GM23338 (cell line): Measurements from ENCODE around the gene ACOT11. TPM values are rescaled to one million over a fixed set of nuclear protein-coding genes. Genes with fewer than 3 reads are reported as not detected.

Experiments
- ATAC-seq: fragments of 200-7000 bp; cut with Tn5 transposase; 3 replicates; pipeline ENCODE4 v1.9.1; 2020
- DNase-seq: peaks from one replicate; pipeline ENCODE4 v3.0.0-alpha.2; 2015; ENCODE audit warnings: low spot score
- H2AFZ ChIP-seq: fragments of 200-600 bp; sonication (generic); 2 replicates; pipeline ENCODE4 v1.8.0; 2016; ENCODE audit warnings: antibody characterized with exemption, mild to moderate bottlenecking, moderate library complexity
- H3F3A ChIP-seq: fragments of 200-600 bp; sonication (generic); replicated peaks from 2 replicates; pipeline ENCODE4 v1.8.0; 2017; ENCODE audit warnings: antibody characterized with exemption, mixed run types, low read depth
- H3K27ac ChIP-seq: fragments of 200-600 bp; sonication (generic); 2 replicates; pipeline ENCODE4 v1.6.1; 2016; ENCODE audit warnings: low read depth
- H3K27me3 ChIP-seq: fragments of 200-600 bp; sonication (generic); 2 replicates; pipeline ENCODE4 v1.8.0; 2016; ENCODE audit warnings: mild to moderate bottlenecking, mixed run types, moderate library complexity; ENCODE audit not compliant: insufficient read depth
- H3K36me3 ChIP-seq: fragments of 200-600 bp; sonication (generic); 2 replicates; pipeline ENCODE4 v1.8.0; 2016; ENCODE audit warnings: mild to moderate bottlenecking; ENCODE audit not compliant: insufficient read depth
- H3K4me1 ChIP-seq: fragments of 200-600 bp; sonication (generic); 2 replicates; pipeline ENCODE4 v1.8.0; 2016; ENCODE audit warnings: mild to moderate bottlenecking, moderate library complexity; ENCODE audit not compliant: insufficient read depth
- H3K4me2 ChIP-seq: fragments of 200-600 bp; sonication (generic); 2 replicates; pipeline ENCODE4 v1.7.1; 2017; ENCODE audit warnings: mixed run types
- H3K4me3 ChIP-seq: fragments of 200-600 bp; sonication (generic); 2 replicates; pipeline ENCODE4 v1.6.1; 2016; ENCODE audit warnings: mixed run types
- H3K79me2 ChIP-seq: fragments of 200-600 bp; sonication (generic); replicated peaks from 2 replicates; pipeline ENCODE4 v1.8.0; 2017; ENCODE audit warnings: mild to moderate bottlenecking; ENCODE audit not compliant: insufficient read depth
- H3K9me2 ChIP-seq: fragments of 200-600 bp; sonication (generic); 2 replicates; pipeline ENCODE4 v1.8.0; 2017; ENCODE audit not compliant: insufficient read depth
- H4K20me1 ChIP-seq: fragments of 200-600 bp; sonication (generic); replicated peaks from 2 replicates; pipeline ENCODE4 v1.8.0; 2017; ENCODE audit warnings: mild to moderate bottlenecking; ENCODE audit not compliant: insufficient read depth
- H3K27ac Mint-ChIP-seq: 2 replicates; pipeline ENCODE4 v1.8.0; 2020; ENCODE audit warnings: inconsistent platforms, mild to moderate bottlenecking, moderate library complexity, mixed read lengths
- H3K27me3 Mint-ChIP-seq: 3 replicates; pipeline ENCODE4 v1.8.0; 2022; ENCODE audit warnings: low read depth, mild to moderate bottlenecking, moderate library complexity, mixed read lengths, inconsistent platforms; ENCODE audit not compliant: insufficient read depth, poor library complexity
- H3K36me3 Mint-ChIP-seq: 3 replicates; pipeline ENCODE4 v1.8.0; 2021; ENCODE audit warnings: low read depth, mild to moderate bottlenecking, inconsistent platforms, moderate library complexity, mixed read lengths
- H3K4me1 Mint-ChIP-seq: 3 replicates; pipeline ENCODE4 v1.8.0; 2020; ENCODE audit warnings: mild to moderate bottlenecking, inconsistent platforms, mixed read lengths
- H3K4me3 Mint-ChIP-seq: 3 replicates; pipeline ENCODE4 v1.8.0; 2021; ENCODE audit warnings: moderate library complexity, mild to moderate bottlenecking, inconsistent platforms, mixed read lengths
- H3K9me3 Mint-ChIP-seq: 3 replicates; pipeline ENCODE4 v1.8.0; 2020; ENCODE audit warnings: moderate library complexity, mild to moderate bottlenecking, inconsistent platforms, mixed read lengths
- CREB1 ChIP-seq: fragments of 250-450 bp; sonication (Bioruptor Pico); IDR thresholded peaks from 2 replicates; pipeline ENCODE4 v1.5.0; 2020; ENCODE audit warnings: low read depth, mild to moderate bottlenecking, moderate library complexity
- CTCF ChIP-seq, 2 experiments: fragments of 200-600 bp in 1 of 2; sonication (generic) in 1 of 2; conservative IDR thresholded peaks; 2 replicates each; pipeline versions ENCODE4 v1.5.1 to v1.6.1; 2016 to 2017; ENCODE audit warnings: antibody characterized with exemption in 2 of 2, low read depth in 2 of 2, mild to moderate bottlenecking in 2 of 2, moderate library complexity in 1 of 2
- ETS1 ChIP-seq: IDR thresholded peaks from 2 replicates; pipeline ENCODE4 v1.6.1; 2016; ENCODE audit warnings: antibody characterized with exemption
- EZH2 ChIP-seq: fragments of 200-600 bp; sonication (generic); IDR thresholded peaks from one replicate; pipeline ENCODE4 v1.8.0; 2017; ENCODE audit warnings: antibody characterized with exemption, mild to moderate bottlenecking, low read depth; ENCODE audit not compliant: unreplicated experiment
- EZH2phosphoT487 ChIP-seq: fragments of 200-600 bp; sonication (generic); IDR thresholded peaks from one replicate; pipeline ENCODE4 v1.8.1; 2018; ENCODE audit warnings: antibody characterized with exemption; ENCODE audit not compliant: unreplicated experiment
- JUNB ChIP-seq: IDR thresholded peaks from one replicate; pipeline ENCODE4 v1.6.1; 2016; ENCODE audit warnings: antibody characterized with exemption; ENCODE audit not compliant: unreplicated experiment
- NANOG ChIP-seq: IDR thresholded peaks from 2 replicates; pipeline ENCODE4 v1.6.1; 2016; ENCODE audit warnings: antibody characterized with exemption, borderline replicate concordance
- POLR2AphosphoS5 ChIP-seq: IDR thresholded peaks from 2 replicates; pipeline ENCODE4 v1.6.1; 2016; ENCODE audit warnings: antibody characterized with exemption, low read depth
- REST ChIP-seq: IDR thresholded peaks from one replicate; pipeline ENCODE4 v1.6.1; 2018; ENCODE audit warnings: antibody characterized with exemption; ENCODE audit not compliant: unreplicated experiment
- STAT1 ChIP-seq: IDR thresholded peaks from one replicate; pipeline ENCODE4 v1.6.1; 2016; ENCODE audit warnings: antibody characterized with exemption; ENCODE audit not compliant: unreplicated experiment
- ZNF114 ChIP-seq: fragments of 250-450 bp; sonication (Bioruptor Pico); IDR thresholded peaks from 2 replicates; pipeline ENCODE4 v1.5.0; 2020; ENCODE audit warnings: mild to moderate bottlenecking, moderate library complexity
- ZNF331 ChIP-seq: fragments of 250-450 bp; sonication (Bioruptor Pico); IDR thresholded peaks from 2 replicates; pipeline ENCODE4 v1.5.0; 2020; ENCODE audit warnings: low read depth, mild to moderate bottlenecking, moderate library complexity
- ZNF462 ChIP-seq: fragments of 250-450 bp; sonication (Bioruptor Pico); IDR thresholded peaks from 2 replicates; pipeline ENCODE4 v1.5.0; 2020; ENCODE audit warnings: mild to moderate bottlenecking, moderate library complexity
- polyA plus RNA-seq: library from polyadenylated mRNA; unstranded; fragments of >200 nt; fragmentation: Nextera tagmentation; extraction: Ambion mirVana; gene quantifications from 2 replicates; pipeline ENCODE4 v1.2.1, GENCODE V29; 2016
- total RNA-seq: library from RNA; depleted of rRNA; stranded (reverse); fragments of >200 nt; shearing (Covaris generic); gene quantifications from 2 replicates; pipeline ENCODE4 v1.2.3, GENCODE V29; 2014

The ACOT11 gene
- total and polyA plus RNA-seq, 2 experiments from 2014 or later, result 1.6 to 2.7 TPM

GRCh38 chr1:54658164-54658913 lies 110.3 kb downstream of the ACOT11 start:
- Histone ChIP-seq H3K4me1 (no peaks in the 10 kb centered on the region), H3F3A (no peaks in the 10 kb centered on the region), H3K4me2 (no peak overlapping the region), H3K27ac (no peak overlapping the region), H3K27me3 (no peaks in the 10 kb centered on the region), H3K9me2 (no peaks in the 10 kb centered on the region), H3K36me3 (no peaks in the 10 kb centered on the region), H3K4me3 (no peak overlapping the region), H2AFZ (no peak overlapping the region), H4K20me1 (no peaks in the 10 kb centered on the region), H3K79me2 (no peaks in the 10 kb centered on the region)
- H3K27ac Mint-ChIP-seq, result no peak overlapping the region
- no peak overlapping the region for H3K4me3 Mint-ChIP-seq
- ATAC-seq (no peak), DNase-seq (no peak)
- H3K9me3 Mint-ChIP-seq, result peaks cover 15% of the 10 kb centered on the region
- H3K27me3 Mint-ChIP-seq, result peaks cover 5% of the 10 kb centered on the region
- H3K4me1 Mint-ChIP-seq, result no peaks in the 10 kb centered on the region; the same call in 2 of the 3 replicates
- peaks cover 4% of the 10 kb centered on the region; the same call in 1 of the 3 replicates for H3K36me3 Mint-ChIP-seq
- TF ChIP-seq EZH2phosphoT487, result no peak
- TF ChIP-seq ZNF331 (CRISPR knock-in tag), result no peak
- TF ChIP-seq ZNF462, result no peak
- no peak for TF ChIP-seq STAT1
- no peak for TF ChIP-seq JUNB
- TF ChIP-seq CTCF (conservative IDR thresholded peaks at IDR 0.05; ENCODE audit: low read depth in 2 of 2), result no peak
- no peak for TF ChIP-seq POLR2AphosphoS5
- TF ChIP-seq ETS1, result no peak
- TF ChIP-seq CREB1 (CRISPR knock-in tag), result no peak
- no peak for TF ChIP-seq EZH2
- TF ChIP-seq ZNF114 (CRISPR knock-in tag), result no peak
- no peak for TF ChIP-seq REST
- no peak for TF ChIP-seq NANOG
